IMR-90 (cell line): ENCODE data around the gene MYO1C. TPM values are rescaled to one million over a fixed set of nuclear protein-coding genes. Genes with fewer than 3 reads are reported as not detected.

Experiments used
- ATAC-seq: fragments of 200-7000 bp; cut with Tn5 transposase; 2 replicates; pipeline ENCODE4 v1.9.1; 2020; ENCODE audit warnings: low read depth, mild to moderate bottlenecking, moderate library complexity
- BruUV-seq: library from RNA; stranded (reverse); fragments of 400-500 nt; replicated peaks from 2 replicates; lab custom pipeline; 2021; lab: Mats Ljungman, UMichigan
- CTCF ChIA-PET: fragments of 300-600 bp; formaldehyde crosslinking; extraction: SDS; loops from one replicate; lab custom pipeline; 2021; ENCODE audit warnings: antibody characterized with exemption; lab: Yijun Ruan, JAX
- POLR2A ChIA-PET: fragments of 300-600 bp; sonication (Branson Sonifier 250); formaldehyde crosslinking; loops from one replicate; lab custom pipeline; 2022; ENCODE audit warnings: antibody characterized with exemption; ENCODE audit not compliant: unreplicated experiment; lab: Charles Lee
- DNase-seq: peaks from one replicate; pipeline ENCODE4 v3.0.0; 2013
- H2AFZ ChIP-seq: replicated peaks from 2 replicates; pipeline ENCODE3; 2013; ENCODE audit warnings: low read length, mild to moderate bottlenecking; ENCODE audit not compliant: poor library complexity
- H2AK5ac ChIP-seq: 2 replicates; pipeline ENCODE4 v1.6.1; 2013; ENCODE audit warnings: low read depth, low read length, inconsistent platforms
- H2AK9ac ChIP-seq: replicated peaks from 2 replicates; pipeline ENCODE3; 2013; ENCODE audit warnings: mild to moderate bottlenecking, low read depth, low read length, moderate library complexity; ENCODE audit not compliant: poor library complexity
- H2BK120ac ChIP-seq: 2 replicates; pipeline ENCODE4 v1.6.1; 2013; ENCODE audit warnings: low read depth, low read length, inconsistent platforms
- H2BK15ac ChIP-seq: 3 replicates; pipeline ENCODE4 v1.6.1; 2013; ENCODE audit warnings: low read depth, low read length, inconsistent platforms
- H2BK20ac ChIP-seq: 2 replicates; pipeline ENCODE4 v1.6.1; 2013; ENCODE audit warnings: low read depth, mild to moderate bottlenecking, inconsistent platforms, low read length, moderate library complexity
- H2BK5ac ChIP-seq: 2 replicates; pipeline ENCODE4 v1.6.1; 2013; ENCODE audit warnings: mild to moderate bottlenecking, low read depth, low read length, inconsistent platforms; ENCODE audit not compliant: poor library complexity, severe bottlenecking
- H3K14ac ChIP-seq: replicated peaks from 2 replicates; pipeline ENCODE4 v1.6.1; 2013; ENCODE audit warnings: low read depth, low read length, inconsistent platforms
- H3K18ac ChIP-seq: 2 replicates; pipeline ENCODE4 v1.6.1; 2013; ENCODE audit warnings: low read depth, low read length, control low read depth
- H3K23ac ChIP-seq: 2 replicates; pipeline ENCODE4 v1.6.1; 2013; ENCODE audit warnings: low read depth, low read length, inconsistent platforms
- H3K27ac ChIP-seq: 2 replicates; pipeline ENCODE4 v1.5.1; 2013; ENCODE audit warnings: mild to moderate bottlenecking, control low read depth, low read length; ENCODE audit not compliant: insufficient read depth
- H3K27me3 ChIP-seq: 2 replicates; pipeline ENCODE4 v1.6.1; 2013; ENCODE audit warnings: low read length; ENCODE audit not compliant: control insufficient read depth, insufficient read depth
- H3K36me3 ChIP-seq: 2 replicates; pipeline ENCODE4 v1.6.1; 2013; ENCODE audit warnings: low read length, mixed read lengths; ENCODE audit not compliant: control insufficient read depth, insufficient read depth
- H3K4ac ChIP-seq: 2 replicates; pipeline ENCODE4 v1.6.1; 2013; ENCODE audit warnings: low read depth, low read length, inconsistent platforms
- H3K4me1 ChIP-seq: 2 replicates; pipeline ENCODE4 v1.6.1; 2013; ENCODE audit warnings: low read length, mixed read lengths; ENCODE audit not compliant: control insufficient read depth, insufficient read depth
- H3K4me2 ChIP-seq: 2 replicates; pipeline ENCODE4 v1.6.1; 2013; ENCODE audit warnings: low read depth, mild to moderate bottlenecking, control low read depth, low read length, moderate library complexity
- H3K4me3 ChIP-seq: 2 replicates; pipeline ENCODE4 v1.5.1; 2013; ENCODE audit warnings: low read depth, mild to moderate bottlenecking, control low read depth, low read length, moderate library complexity; ENCODE audit not compliant: insufficient read depth
- H3K56ac ChIP-seq: 2 replicates; pipeline ENCODE4 v1.6.1; 2013; ENCODE audit warnings: low read length, inconsistent platforms; ENCODE audit not compliant: insufficient read depth; ENCODE audit errors: extremely low read depth
- H3K79me1 ChIP-seq, 2 experiments: 2 replicates each; pipeline ENCODE4 v1.6.1; 2013; ENCODE audit warnings: low read length in 2 of 2, inconsistent platforms in 1 of 2, low read depth in 1 of 2
- H3K9ac ChIP-seq: 2 replicates; pipeline ENCODE4 v1.6.1; 2013; ENCODE audit warnings: low read depth, low read length, control low read depth
- H3K9me1 ChIP-seq: 2 replicates; pipeline ENCODE4 v1.6.1; 2013; ENCODE audit warnings: low read length, inconsistent platforms; ENCODE audit not compliant: insufficient read depth
- H3K9me3 ChIP-seq: 2 replicates; pipeline ENCODE4 v1.6.1; 2013; ENCODE audit warnings: low read length; ENCODE audit not compliant: control insufficient read depth, insufficient read depth
- H4K20me1 ChIP-seq: 2 replicates; pipeline ENCODE4 v1.6.1; 2013; ENCODE audit warnings: low read length, inconsistent platforms; ENCODE audit not compliant: insufficient read depth
- H4K5ac ChIP-seq: 2 replicates; pipeline ENCODE4 v1.6.1; 2013; ENCODE audit warnings: mild to moderate bottlenecking, low read depth, low read length, control low read depth
- H4K8ac ChIP-seq, 2 experiments: 2 replicates each; pipeline ENCODE4 v1.6.1; 2013; ENCODE audit warnings: low read depth in 2 of 2, low read length in 2 of 2, control low read depth in 1 of 2, inconsistent platforms in 1 of 2
- H4K91ac ChIP-seq: 2 replicates; pipeline ENCODE4 v1.6.1; 2013; ENCODE audit warnings: low read depth, low read length, inconsistent platforms; ENCODE audit not compliant: insufficient read depth
- BHLHE40 ChIP-seq: fragments of 150-350 bp; IDR thresholded peaks from 2 replicates; pipeline ENCODE4 v1.6.1; 2016; ENCODE audit warnings: mild to moderate bottlenecking, low read depth, low read length
- FOS ChIP-seq: fragments of 150-350 bp; IDR thresholded peaks from 2 replicates; pipeline ENCODE4 v1.6.1; 2016; ENCODE audit warnings: low read depth, low read length
- MAFK ChIP-seq: IDR thresholded peaks from 2 replicates; pipeline ENCODE4 v1.6.1; 2012; ENCODE audit warnings: low read depth, low read length, improper control_type of control experiment
- MAZ ChIP-seq: IDR thresholded peaks from 2 replicates; pipeline ENCODE4 v1.6.1; 2012; ENCODE audit warnings: low read depth, mild to moderate bottlenecking, low read length, improper control_type of control experiment, moderate library complexity, borderline replicate concordance
- MXI1 ChIP-seq: IDR thresholded peaks from 2 replicates; pipeline ENCODE4 v1.6.1; 2012; ENCODE audit warnings: low read depth, mild to moderate bottlenecking, low read length, moderate library complexity, borderline replicate concordance
- NFE2L2 ChIP-seq: fragments of 150-350 bp; IDR thresholded peaks from 2 replicates; pipeline ENCODE4 v1.6.1; 2016; ENCODE audit warnings: low read depth, mild to moderate bottlenecking, low read length
- POLR2A ChIP-seq: IDR thresholded peaks from 2 replicates; pipeline ENCODE4 v1.6.1; 2012; ENCODE audit warnings: mild to moderate bottlenecking, low read depth, low read length
- RAD21 ChIP-seq: IDR thresholded peaks from 2 replicates; pipeline ENCODE4 v1.6.1; 2012; ENCODE audit warnings: low read length, improper control_type of control experiment
- RCOR1 ChIP-seq: IDR thresholded peaks from 2 replicates; pipeline ENCODE4 v1.6.1; 2012; ENCODE audit warnings: mild to moderate bottlenecking, low read length, improper control_type of control experiment; ENCODE audit not compliant: insufficient replicate concordance
- SMC3 ChIP-seq: fragments of 150-350 bp; IDR thresholded peaks from 2 replicates; pipeline ENCODE4 v1.6.1; 2016; ENCODE audit warnings: low read depth, mild to moderate bottlenecking, antibody characterized with exemption, low read length, moderate library complexity
- USF2 ChIP-seq: fragments of 150-350 bp; IDR thresholded peaks from 2 replicates; pipeline ENCODE4 v1.6.1; 2017; ENCODE audit warnings: mild to moderate bottlenecking, antibody characterized with exemption, low read length, low read depth
- WGBS, 2 experiments: methylation state at CpG; one replicate each; pipeline versions ENCODE4 v1.1.5 to v1.1.7; 2013; ENCODE audit warnings: missing lambda C conversion rate in 2 of 2; ENCODE audit not compliant: insufficient read length in 1 of 2; ENCODE audit errors: extremely low coverage in 2 of 2; 5-methylcytosine and 5-hydroxymethylcytosine counted together
- dilution Hi-C: fragments of 300-500 bp; cut with HindIII; formaldehyde crosslinking; loops from one replicate; pipeline ENCODE4 v1.14.3; 2018; ENCODE audit warnings: low sequenced_read_pairs; ENCODE audit not compliant: unreplicated experiment
- in situ Hi-C: fragments of 300-500 bp; cut with MboI; formaldehyde crosslinking; loops from 3 replicates; pipeline ENCODE4 v1.14.3; 2019; ENCODE audit warnings: low sequenced_read_pairs, inconsistent platforms, mixed read lengths
- intact Hi-C: fragments of 100-400 bp; cut with micrococcal nuclease; formaldehyde crosslinking; loops from 2 replicates; pipeline ENCODE4 v1.10.0; 2022
- polyA plus RNA-seq, 3 experiments: library from polyadenylated mRNA; depleted of rRNA; stranded (reverse); fragments of >200 nt; gene quantifications; 2 replicates each; pipeline ENCODE4 v1.2.3, GENCODE V29; 2012; ENCODE audit warnings: low replicate concordance in 1 of 3
- total RNA-seq: library from RNA; depleted of rRNA; stranded (reverse); fragments of >200 nt; gene quantifications from 2 replicates; pipeline ENCODE4 v1.2.3, GENCODE V29; 2012
- TF ChIP-seq, protein P1 (sequence below): conservative IDR thresholded peaks from 2 replicates; pipeline ENCODE4 v1.5.1; 2012; ENCODE audit warnings: mild to moderate bottlenecking, low read depth, low read length, improper control_type of control experiment
- TF ChIP-seq, protein P2 (sequence below): fragments of 150-350 bp; IDR thresholded peaks from 2 replicates; pipeline ENCODE4 v1.6.1; 2016; ENCODE audit warnings: low read depth, mild to moderate bottlenecking, low read length, moderate library complexity, borderline replicate concordance

The MYO1C gene
- total and polyA plus RNA-seq, 2 of the 4 experiments (the other 2 are of a cell fraction): 162 to 196 TPM

DNA sequence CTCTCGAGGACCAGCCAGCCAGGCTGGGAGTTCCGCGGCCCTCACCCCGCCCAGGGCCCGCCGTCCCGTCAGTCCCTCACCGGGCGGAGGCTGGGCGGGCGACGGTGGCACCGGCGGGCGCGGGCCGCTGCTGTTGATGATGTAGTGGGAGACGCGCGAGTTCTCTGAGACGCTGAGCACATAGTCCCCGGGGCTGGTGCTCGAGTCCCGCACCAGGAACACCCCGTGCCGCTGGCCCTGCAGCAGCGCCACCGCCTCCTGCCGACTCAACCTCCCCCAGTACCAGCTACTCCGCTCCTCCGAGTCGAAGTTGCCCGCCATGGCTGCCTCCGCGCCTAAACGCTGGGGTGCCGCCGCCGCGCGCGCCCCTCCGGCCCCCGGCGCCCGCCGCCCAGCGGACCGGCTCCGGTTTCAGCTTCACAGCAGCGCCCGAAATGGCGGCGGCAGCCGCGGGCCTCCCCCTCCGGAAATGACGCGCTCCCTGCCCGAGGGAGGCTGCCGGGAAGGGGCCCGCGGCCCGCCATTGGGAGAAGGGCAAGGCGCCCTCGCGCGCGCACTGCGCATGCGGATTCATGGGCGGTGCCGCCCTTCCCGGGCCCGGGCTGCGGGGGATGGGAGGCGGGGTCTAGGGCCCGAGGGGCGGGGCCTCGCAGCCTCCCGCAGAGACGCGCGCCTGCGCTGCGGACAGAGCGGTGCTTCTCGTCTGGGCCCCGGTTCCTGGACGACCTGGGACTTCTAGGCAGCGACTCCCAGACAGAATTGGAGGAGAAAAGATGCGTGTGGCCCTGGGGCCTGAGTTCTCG lies 36.5 kb downstream of the MYO1C start, which contains the start of gene CRK:
Gene CRK, minus strand, starts transcription at position 436 of the 803 bp plus-strand sequence. Its CDS starts 115 bp downstream, at position 321.
- in situ Hi-C loops (no loop called here), dilution Hi-C loops (no loop called here), intact Hi-C loops (loop anchor here (1.0 to 5.0 kb wide), 3 partner anchors 59 to 91 kb away; no protein-coding TSS in a partner anchor)
- DNase-seq (peak; percentile 93), ATAC-seq (peak; percentile 94)
- Histone ChIP-seq H2BK15ac (no peak within 1 kb of the TSS; the same call in 2 of the 3 replicates), H3K23ac (peak within 1 kb of the TSS; percentile 99), H2AFZ (peak within 1 kb of the TSS; percentile 96), H2BK120ac (peak within 1 kb of the TSS; percentile 48; the same call in 1 of the 2 replicates), H3K9me3 (no peaks in the 10 kb centered on the region), H2BK5ac (peak within 1 kb of the TSS; percentile 73), H2AK9ac (peak within 1 kb of the TSS; percentile 98), H4K5ac (peak within 1 kb of the TSS; percentile 69), H3K18ac (no peak within 1 kb of the TSS; the same call in 1 of the 2 replicates), H3K27me3 (no peaks in the 10 kb centered on the region), H2AK5ac (peak within 1 kb of the TSS; percentile 86), H3K9me1 (peaks cover 15% of the 10 kb centered on the region), H3K9ac (peak within 1 kb of the TSS; percentile 81), H3K4me3 (peak within 1 kb of the TSS; percentile 75), H4K20me1 (peaks cover 44% of the 10 kb centered on the region), H3K27ac (peak within 1 kb of the TSS; percentile 76), H2BK20ac (no peak within 1 kb of the TSS), H3K14ac (peak within 1 kb of the TSS; percentile 99), H3K36me3 (peaks cover 6% of the 10 kb centered on the region; the same call in 1 of the 2 replicates), H4K8ac (peak within 1 kb of the TSS; percentile 35 to 80), H3K4me2 (peak within 1 kb of the TSS; percentile 97), H3K4me1 (peaks cover 7% of the 10 kb centered on the region), H3K56ac (peak within 1 kb of the TSS; percentile 68), H3K4ac (peak within 1 kb of the TSS; percentile 94), H4K91ac (peak within 1 kb of the TSS; percentile 84), H3K79me1 (peaks cover 0 to 39% of the 10 kb centered on the region in 2 experiments; a peak in 2 of 4 replicates)
- CTCF ChIA-PET: no interaction called here
- POLR2A ChIA-PET: interaction anchor here (0.5 kb wide), 1 partner anchor 324 kb away, joined by 3 read pairs; no protein-coding TSS in a partner anchor
- WGBS, 2 experiments: 0% methylated on average over 33 of the region's 93 CpGs; no CpG with 5 or more reads in 1 of the 2 experiments
- no TSS peak for BruUV-seq
- TF ChIP-seq, protein P1, sequence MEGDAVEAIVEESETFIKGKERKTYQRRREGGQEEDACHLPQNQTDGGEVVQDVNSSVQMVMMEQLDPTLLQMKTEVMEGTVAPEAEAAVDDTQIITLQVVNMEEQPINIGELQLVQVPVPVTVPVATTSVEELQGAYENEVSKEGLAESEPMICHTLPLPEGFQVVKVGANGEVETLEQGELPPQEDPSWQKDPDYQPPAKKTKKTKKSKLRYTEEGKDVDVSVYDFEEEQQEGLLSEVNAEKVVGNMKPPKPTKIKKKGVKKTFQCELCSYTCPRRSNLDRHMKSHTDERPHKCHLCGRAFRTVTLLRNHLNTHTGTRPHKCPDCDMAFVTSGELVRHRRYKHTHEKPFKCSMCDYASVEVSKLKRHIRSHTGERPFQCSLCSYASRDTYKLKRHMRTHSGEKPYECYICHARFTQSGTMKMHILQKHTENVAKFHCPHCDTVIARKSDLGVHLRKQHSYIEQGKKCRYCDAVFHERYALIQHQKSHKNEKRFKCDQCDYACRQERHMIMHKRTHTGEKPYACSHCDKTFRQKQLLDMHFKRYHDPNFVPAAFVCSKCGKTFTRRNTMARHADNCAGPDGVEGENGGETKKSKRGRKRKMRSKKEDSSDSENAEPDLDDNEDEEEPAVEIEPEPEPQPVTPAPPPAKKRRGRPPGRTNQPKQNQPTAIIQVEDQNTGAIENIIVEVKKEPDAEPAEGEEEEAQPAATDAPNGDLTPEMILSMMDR: peak; percentile 10; the same call in 1 of the 2 replicates
- TF ChIP-seq SMC3: peak; percentile 4; the same call in 1 of the 2 replicates
- TF ChIP-seq BHLHE40: 0 out of 2 replicates have a peak, but pooled peaks have one; percentile 1
- no peak for TF ChIP-seq USF2
- TF ChIP-seq MXI1: 0 out of 2 replicates have a peak, but pooled peaks have one; percentile 32
- TF ChIP-seq POLR2A: peak; percentile 94
- TF ChIP-seq FOS: no peak
- TF ChIP-seq RCOR1: peak; percentile 6
- TF ChIP-seq MAFK: no peak
- TF ChIP-seq RAD21: no peak
- TF ChIP-seq MAZ: peak; percentile 84
- TF ChIP-seq, protein P2, sequence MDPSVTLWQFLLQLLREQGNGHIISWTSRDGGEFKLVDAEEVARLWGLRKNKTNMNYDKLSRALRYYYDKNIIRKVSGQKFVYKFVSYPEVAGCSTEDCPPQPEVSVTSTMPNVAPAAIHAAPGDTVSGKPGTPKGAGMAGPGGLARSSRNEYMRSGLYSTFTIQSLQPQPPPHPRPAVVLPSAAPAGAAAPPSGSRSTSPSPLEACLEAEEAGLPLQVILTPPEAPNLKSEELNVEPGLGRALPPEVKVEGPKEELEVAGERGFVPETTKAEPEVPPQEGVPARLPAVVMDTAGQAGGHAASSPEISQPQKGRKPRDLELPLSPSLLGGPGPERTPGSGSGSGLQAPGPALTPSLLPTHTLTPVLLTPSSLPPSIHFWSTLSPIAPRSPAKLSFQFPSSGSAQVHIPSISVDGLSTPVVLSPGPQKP: no peak
- no peak for TF ChIP-seq NFE2L2
